ENCODE data around the gene TPO.
A peak's percentile ranks its signal among the peaks of the same experiment; 100 is the strongest.

TPO gene

DNA sequence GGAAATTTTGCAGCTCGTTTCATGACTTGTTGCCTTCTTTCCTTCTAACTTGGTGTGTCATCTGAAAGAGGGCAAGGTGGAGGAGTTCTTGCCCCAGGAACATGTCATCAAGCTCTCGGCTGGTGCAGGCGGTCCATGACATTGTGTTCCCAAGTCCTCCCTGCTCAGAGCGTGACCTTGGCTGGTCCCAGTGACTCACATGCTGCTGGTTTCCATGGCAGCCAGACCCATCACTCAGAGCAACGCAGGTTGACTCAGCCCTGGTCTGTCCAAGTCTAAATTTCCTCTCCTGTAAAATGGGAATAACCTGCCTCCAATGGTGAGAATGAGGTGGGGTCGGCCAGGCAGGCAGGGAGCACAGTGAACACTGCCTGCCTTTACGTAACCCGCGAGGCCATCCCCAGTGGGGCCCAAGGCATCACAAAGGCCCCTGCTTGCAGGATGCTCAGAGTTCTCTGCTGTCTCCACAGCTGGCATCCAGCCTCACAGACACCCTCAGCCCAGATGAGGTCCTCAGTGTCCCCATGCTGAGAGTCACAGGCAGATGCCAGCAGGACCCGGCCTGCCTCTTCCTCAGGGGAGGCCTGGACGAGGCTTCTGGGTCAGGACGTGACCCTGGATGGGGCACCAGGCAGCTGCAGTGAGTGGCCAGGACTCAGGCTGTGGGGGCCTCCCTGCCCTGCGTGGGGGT is 143.7 kb downstream of the TPO start:
- H3K4me1 Mint-ChIP-seq = peaks cover 14% of the 10 kb centered on the region
- TF ChIP-seq, protein P1, sequence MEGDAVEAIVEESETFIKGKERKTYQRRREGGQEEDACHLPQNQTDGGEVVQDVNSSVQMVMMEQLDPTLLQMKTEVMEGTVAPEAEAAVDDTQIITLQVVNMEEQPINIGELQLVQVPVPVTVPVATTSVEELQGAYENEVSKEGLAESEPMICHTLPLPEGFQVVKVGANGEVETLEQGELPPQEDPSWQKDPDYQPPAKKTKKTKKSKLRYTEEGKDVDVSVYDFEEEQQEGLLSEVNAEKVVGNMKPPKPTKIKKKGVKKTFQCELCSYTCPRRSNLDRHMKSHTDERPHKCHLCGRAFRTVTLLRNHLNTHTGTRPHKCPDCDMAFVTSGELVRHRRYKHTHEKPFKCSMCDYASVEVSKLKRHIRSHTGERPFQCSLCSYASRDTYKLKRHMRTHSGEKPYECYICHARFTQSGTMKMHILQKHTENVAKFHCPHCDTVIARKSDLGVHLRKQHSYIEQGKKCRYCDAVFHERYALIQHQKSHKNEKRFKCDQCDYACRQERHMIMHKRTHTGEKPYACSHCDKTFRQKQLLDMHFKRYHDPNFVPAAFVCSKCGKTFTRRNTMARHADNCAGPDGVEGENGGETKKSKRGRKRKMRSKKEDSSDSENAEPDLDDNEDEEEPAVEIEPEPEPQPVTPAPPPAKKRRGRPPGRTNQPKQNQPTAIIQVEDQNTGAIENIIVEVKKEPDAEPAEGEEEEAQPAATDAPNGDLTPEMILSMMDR (IDR thresholded peaks at IDR 0.05; ENCODE audit: unreplicated experiment in 3 of 3) = no peak
- no peaks in the 10 kb centered on the region for H3K9me3 Mint-ChIP-seq
- H3K27me3 Mint-ChIP-seq (ENCODE audit: low read depth) = peaks cover 8% of the 10 kb centered on the region
- no peak overlapping the region for H3K27ac Mint-ChIP-seq
- no peaks in the 10 kb centered on the region for H3K36me3 Mint-ChIP-seq (ENCODE audit: low read depth)
- no peak overlapping the region for H3K4me3 Mint-ChIP-seq

- TF ChIP-seq, protein P1 (IDR thresholded peaks at IDR 0.05; ENCODE audit: unreplicated experiment in 3 of 3) = no peak
- Mint-ChIP-seq H3K9me3 (no peaks in the 10 kb centered on the region), H3K27me3 (ENCODE audit: low read depth) (peaks cover 8% of the 10 kb centered on the region), H3K4me3 (no peak overlapping the region), H3K36me3 (ENCODE audit: low read depth) (no peaks in the 10 kb centered on the region), H3K4me1 (peaks cover 14% of the 10 kb centered on the region), H3K27ac (no peak overlapping the region)
These were observed 144.2 kb downstream of the TPO start for GRCh38 chr2:1557467-1557820.

DNA sequence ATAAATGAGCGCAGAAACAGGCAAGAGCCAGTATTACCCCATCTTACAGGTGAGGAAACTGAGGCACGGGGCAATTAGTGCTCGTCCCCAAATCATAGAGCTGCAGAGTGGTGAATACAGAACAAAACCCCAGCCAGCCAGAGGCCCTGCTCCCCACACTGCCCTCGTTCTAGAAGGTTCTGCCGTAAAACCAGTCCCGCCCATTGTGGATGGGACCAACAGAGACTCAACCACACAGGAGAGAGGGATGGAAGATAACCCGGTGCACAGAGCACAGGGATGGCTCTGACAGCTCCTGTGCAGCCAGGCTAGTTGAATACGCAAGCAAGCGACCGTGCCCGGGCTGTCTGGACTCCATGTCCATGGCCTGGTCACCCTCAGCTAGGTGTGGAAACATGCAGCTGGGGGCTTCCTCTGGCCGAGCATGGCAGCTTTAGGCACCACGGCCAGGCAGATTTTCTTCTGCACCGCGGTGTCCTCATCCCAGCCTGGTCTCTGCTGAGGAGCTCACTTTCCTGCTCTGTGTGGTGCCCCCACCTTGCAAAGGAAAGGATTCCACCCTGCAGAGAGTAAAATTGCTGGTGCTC is 146.4 kb downstream of the TPO start:
- Mint-ChIP-seq H3K9me3 (no peaks in the 10 kb centered on the region), H3K4me3 (no peak overlapping the region), H3K4me1 (no peaks in the 10 kb centered on the region), H3K27ac (no peak overlapping the region), H3K36me3 (ENCODE audit: low read depth) (no peaks in the 10 kb centered on the region), H3K27me3 (ENCODE audit: low read depth) (peaks cover 11% of the 10 kb centered on the region)
- TF ChIP-seq, protein P1 (IDR thresholded peaks at IDR 0.05; ENCODE audit: unreplicated experiment in 3 of 3) = no peak

GRCh38 chr2:1561259-1561658 is 148.0 kb downstream of the TPO start:
- H3K27ac Mint-ChIP-seq = no peak overlapping the region
- H3K27me3 Mint-ChIP-seq (ENCODE audit: low read depth) = peaks cover 7% of the 10 kb centered on the region
- no peaks in the 10 kb centered on the region for H3K36me3 Mint-ChIP-seq (ENCODE audit: low read depth)
- H3K4me3 Mint-ChIP-seq = no peak overlapping the region
- TF ChIP-seq, protein P1 (IDR thresholded peaks at IDR 0.05; ENCODE audit: unreplicated experiment in 3 of 3) = no peak
- no peaks in the 10 kb centered on the region for H3K9me3 Mint-ChIP-seq
- H3K4me1 Mint-ChIP-seq = no peaks in the 10 kb centered on the region

- Mint-ChIP-seq H3K27ac (peak overlapping the region in 1 of 3 experiments; percentile 47), H3K4me1 (no peaks in the 10 kb centered on the region), H3K36me3 (ENCODE audit: low read depth) (no peaks in the 10 kb centered on the region), H3K9me3 (peaks cover 1% of the 10 kb centered on the region), H3K4me3 (no peak overlapping the region), H3K27me3 (ENCODE audit: low read depth) (peaks cover 8% of the 10 kb centered on the region)
- TF ChIP-seq, protein P1 (IDR thresholded peaks at IDR 0.05; ENCODE audit: unreplicated experiment in 3 of 3) = no peak
These were observed 148.7 kb downstream of the TPO start for GRCh38 chr2:1561811-1562421.
